GM18498 (cell line): ENCODE results near the gene USP34.

Experiments
- ATAC-seq: cut with Tn5 transposase; IDR thresholded peaks from one replicate; pipeline ENCODE4 v1.9.1; 2021; ENCODE audit warnings: mild to moderate bottlenecking, moderate library complexity; ENCODE audit not compliant: unreplicated experiment

Gene USP34

GRCh38 chr2:61328707-61329251 is 142.1 kb downstream of the USP34 start:
- no peak for ATAC-seq

- ATAC-seq, result no peak
These were observed 143.7 kb downstream of the USP34 start for GRCh38 chr2:61327173-61327572.

- ATAC-seq, result no peak
These were observed 144.5 kb downstream of the USP34 start for GRCh38 chr2:61326423-61326822.

GRCh38 chr2:61320181-61320580 is 150.7 kb downstream of the USP34 start:
- ATAC-seq, result no peak

- no peak for ATAC-seq
These were observed 152.3 kb downstream of the USP34 start for GRCh38 chr2:61318553-61318952.

- no peak for ATAC-seq
These were observed 174.9 kb downstream of the USP34 start for GRCh38 chr2:61295981-61296380.

- ATAC-seq, result no peak
These were observed 178.9 kb downstream of the USP34 start for GRCh38 chr2:61291851-61292575.

- ATAC-seq, result no peak
These were observed 182.6 kb downstream of the USP34 start for GRCh38 chr2:61288070-61288841.

- no peak for ATAC-seq
These were observed 183.6 kb downstream of the USP34 start for GRCh38 chr2:61287254-61287653.

GRCh38 chr2:61283443-61284160 is 187.3 kb downstream of the USP34 start:
- ATAC-seq, result no peak

GRCh38 chr2:61282104-61282590 is 188.7 kb downstream of the USP34 start:
- no peak for ATAC-seq

GRCh38 chr2:61281321-61281720 is 189.6 kb downstream of the USP34 start:
- no peak for ATAC-seq

GRCh38 chr2:61277756-61278155 is 193.1 kb downstream of the USP34 start:
- ATAC-seq, result no peak

- no peak for ATAC-seq
These were observed 195.2 kb downstream of the USP34 start for GRCh38 chr2:61275575-61276184.

- ATAC-seq, result no peak
These were observed 198.3 kb downstream of the USP34 start for GRCh38 chr2:61272421-61273070.

GRCh38 chr2:61268249-61268648 is 202.6 kb downstream of the USP34 start:
- ATAC-seq, result no peak

- no peak for ATAC-seq
These were observed 204.0 kb downstream of the USP34 start for GRCh38 chr2:61266632-61267505.

- ATAC-seq, result no peak
These were observed 207.1 kb downstream of the USP34 start for GRCh38 chr2:61263830-61264229.

GRCh38 chr2:61262699-61263098 is 208.2 kb downstream of the USP34 start:
- no peak for ATAC-seq
